T-helper 17 cell (primary cell): ENCODE measurements around the gene CERS3. TPM values are rescaled to one million over a fixed set of nuclear protein-coding genes. Genes with fewer than 3 reads are reported as not detected.

Experiments used
- ATAC-seq: fragments of 150-1000 bp; cut with Tn5 transposase; 2 replicates; pipeline ENCODE4 v1.10.0; 2021; ENCODE audit warnings: mild to moderate bottlenecking, moderate library complexity
- DNase-seq, 3 donors: peaks; one replicate each; pipeline versions ENCODE4 v3.0.0 to v3.0.0-alpha.2; 2020 to 2021
- H3K9me3 ChIP-seq: one replicate; pipeline ENCODE4 v1.7.0; 2013; ENCODE audit warnings: low read length, mild to moderate bottlenecking; ENCODE audit not compliant: control insufficient read depth, poor library complexity, severe bottlenecking
- H3K27ac Mint-ChIP-seq: one replicate; pipeline ENCODE4 v1.8.0; 2022; ENCODE audit warnings: mild to moderate bottlenecking, moderate library complexity, mixed read lengths
- H3K27me3 Mint-ChIP-seq: one replicate; pipeline ENCODE4 v1.8.0; 2022; ENCODE audit warnings: mixed read lengths
- H3K36me3 Mint-ChIP-seq: one replicate; pipeline ENCODE4 v1.8.0; 2022; ENCODE audit warnings: low read depth, mixed read lengths
- H3K4me1 Mint-ChIP-seq: one replicate; pipeline ENCODE4 v1.8.0; 2022; ENCODE audit warnings: mild to moderate bottlenecking, mixed read lengths
- H3K4me3 Mint-ChIP-seq: one replicate; pipeline ENCODE4 v1.8.0; 2022; ENCODE audit warnings: mild to moderate bottlenecking, moderate library complexity, mixed read lengths
- total RNA-seq, 4 donors: library from RNA in 2 of 4; stranded (reverse) in 2 of 4; gene quantifications; one replicate each; pipeline ENCODE4 v1.2.3 and lab custom pipeline; 2022 to 2026

Gene CERS3
- total RNA-seq, 2 donors from 2014 or later: 2.0 to 2.8 TPM

GRCh38 chr15:100383302-100384107 is 145.2 kb downstream of the CERS3 start:
- Mint-ChIP-seq H3K27me3 (peaks cover 6% of the 10 kb centered on the region), H3K4me1 (peaks cover 2% of the 10 kb centered on the region), H3K4me3 (no peak overlapping the region), H3K36me3 (peaks cover 2% of the 10 kb centered on the region), H3K27ac (no peak overlapping the region)
- ATAC-seq: no peak
- H3K9me3 ChIP-seq: no peaks in the 10 kb centered on the region
- no peak for DNase-seq

GRCh38 chr15:100373942-100374341 is 154.8 kb downstream of the CERS3 start:
- Mint-ChIP-seq H3K27me3 (peaks cover 32% of the 10 kb centered on the region), H3K27ac (no peak overlapping the region), H3K4me3 (peak overlapping the region; percentile 83), H3K36me3 (peaks cover 3% of the 10 kb centered on the region), H3K4me1 (peaks cover 2% of the 10 kb centered on the region)
- no peaks in the 10 kb centered on the region for H3K9me3 ChIP-seq
- ATAC-seq (no peak), DNase-seq (no peak)

GRCh38 chr15:100373120-100373896 is 155.4 kb downstream of the CERS3 start:
- ATAC-seq: peak; percentile 16
- H3K4me1 Mint-ChIP-seq: peaks cover 2% of the 10 kb centered on the region
- peaks cover 3% of the 10 kb centered on the region for H3K36me3 Mint-ChIP-seq
- peaks cover 32% of the 10 kb centered on the region for H3K27me3 Mint-ChIP-seq
- H3K4me3 Mint-ChIP-seq: peak overlapping the region; percentile 32
- no peak overlapping the region for H3K27ac Mint-ChIP-seq
- no peak for DNase-seq
- H3K9me3 ChIP-seq: no peaks in the 10 kb centered on the region

GRCh38 chr15:100372739-100373119 is 156.0 kb downstream of the CERS3 start:
- H3K4me3 Mint-ChIP-seq: peak overlapping the region; percentile 32
- ATAC-seq (peak; percentile 46), DNase-seq (no peak)
- no peaks in the 10 kb centered on the region for H3K9me3 ChIP-seq
- no peak overlapping the region for H3K27ac Mint-ChIP-seq
- H3K27me3 Mint-ChIP-seq: peaks cover 32% of the 10 kb centered on the region
- H3K36me3 Mint-ChIP-seq: peaks cover 3% of the 10 kb centered on the region
- peaks cover 2% of the 10 kb centered on the region for H3K4me1 Mint-ChIP-seq

GRCh38 chr15:100355342-100355741 is 173.4 kb downstream of the CERS3 start:
- Mint-ChIP-seq H3K27me3 (peaks cover 69% of the 10 kb centered on the region), H3K4me1 (peaks cover 3% of the 10 kb centered on the region), H3K27ac (no peak overlapping the region), H3K4me3 (no peak overlapping the region), H3K36me3 (no peaks in the 10 kb centered on the region)
- no peaks in the 10 kb centered on the region for H3K9me3 ChIP-seq
- no peak for DNase-seq
- ATAC-seq: no peak

GRCh38 chr15:100353449-100353848 is 175.3 kb downstream of the CERS3 start:
- H3K9me3 ChIP-seq: no peaks in the 10 kb centered on the region
- ATAC-seq: no peak
- Mint-ChIP-seq H3K4me1 (peaks cover 11% of the 10 kb centered on the region), H3K27ac (no peak overlapping the region), H3K36me3 (no peaks in the 10 kb centered on the region), H3K4me3 (no peak overlapping the region), H3K27me3 (peaks cover 50% of the 10 kb centered on the region)
- DNase-seq: no peak

GRCh38 chr15:100350434-100351226 is 178.1 kb downstream of the CERS3 start:
- no peaks in the 10 kb centered on the region for H3K9me3 ChIP-seq
- H3K27ac Mint-ChIP-seq: peak overlapping the region; percentile 96
- H3K4me3 Mint-ChIP-seq: peak overlapping the region; percentile 96
- no peaks in the 10 kb centered on the region for H3K36me3 Mint-ChIP-seq
- peaks cover 29% of the 10 kb centered on the region for H3K27me3 Mint-ChIP-seq
- DNase-seq: no peak
- ATAC-seq: no peak
- peaks cover 14% of the 10 kb centered on the region for H3K4me1 Mint-ChIP-seq

Other genes starting within 250 kb of the CERS3 start
- gene ADAMTS17, start 187.0 kb downstream of the CERS3 start, total RNA-seq: 10 to 100 TPM in 1 of 2 donors, 1 to 10 TPM in 1; 8.1 to 10.6 TPM
- gene LINS1, start 73.2 kb upstream of the CERS3 start, total RNA-seq: 10 to 100 TPM; 50.0 to 53.5 TPM
- gene ASB7, start 73.6 kb upstream of the CERS3 start, total RNA-seq: 10 to 100 TPM; 13.0 to 17.9 TPM